Fibroblast of lung (primary cell): ENCODE results near the gene NFATC4. TPM values are rescaled to one million over a fixed set of nuclear protein-coding genes. Genes with fewer than 3 reads are reported as not detected.

Experiments
- DNase-seq, 2 donors: peaks; one replicate each; pipeline versions ENCODE4 v3.0.0 to v3.0.0-alpha.2; 2010; ENCODE audit warnings: low read depth in 2 of 2
- H2AFZ ChIP-seq: 2 replicates; pipeline ENCODE4 v1.5.1; 2012; ENCODE audit warnings: low read length, control low read depth, inconsistent platforms
- H3K27ac ChIP-seq: 2 replicates; pipeline ENCODE4 v1.5.1; 2011; ENCODE audit warnings: low read length, control low read depth; ENCODE audit not compliant: insufficient read depth
- H3K27me3 ChIP-seq: 2 replicates; pipeline ENCODE4 v1.5.1; 2011; ENCODE audit warnings: mild to moderate bottlenecking, low read length; ENCODE audit not compliant: control insufficient read depth, insufficient read depth
- H3K36me3 ChIP-seq: 2 replicates; pipeline ENCODE4 v1.5.1; 2011; ENCODE audit warnings: low read length; ENCODE audit not compliant: control insufficient read depth, insufficient read depth
- H3K4me1 ChIP-seq: 2 replicates; pipeline ENCODE4 v1.5.1; 2011; ENCODE audit warnings: low read length; ENCODE audit not compliant: control insufficient read depth, insufficient read depth; ENCODE audit errors: extremely low read depth
- H3K4me2 ChIP-seq: 2 replicates; pipeline ENCODE4 v1.5.1; 2011; ENCODE audit warnings: low read length, control low read depth; ENCODE audit not compliant: insufficient read depth; ENCODE audit errors: extremely low read depth
- H3K4me3 ChIP-seq, 4 experiments: fragments of 200-600 bp in 1 of 4; sonication (generic) in 1 of 4; replicated peaks in 1 of 4; 2 replicates each; pipeline ENCODE4 v1.5.1; 2011 to 2016; ENCODE audit warnings: low read length in 4 of 4, low read depth in 3 of 4, mild to moderate bottlenecking in 3 of 4, control low read depth in 2 of 4, inconsistent platforms in 1 of 4, mixed read lengths in 1 of 4; ENCODE audit not compliant: insufficient read depth in 1 of 4; ENCODE audit errors: control extremely low read depth in 1 of 4
- H3K79me2 ChIP-seq: 2 replicates; pipeline ENCODE4 v1.5.1; 2012; ENCODE audit warnings: mild to moderate bottlenecking, low read length, inconsistent platforms; ENCODE audit not compliant: control insufficient read depth, insufficient read depth
- H3K9ac ChIP-seq: 2 replicates; pipeline ENCODE4 v1.5.1; 2011; ENCODE audit warnings: mild to moderate bottlenecking, low read length, control low read depth; ENCODE audit not compliant: insufficient read depth
- H3K9me3 ChIP-seq: 2 replicates; pipeline ENCODE4 v1.5.1; 2012; ENCODE audit warnings: low read depth, low read length; ENCODE audit not compliant: control insufficient read depth, insufficient read depth
- H4K20me1 ChIP-seq: 2 replicates; pipeline ENCODE4 v1.5.1; 2011; ENCODE audit warnings: low read length; ENCODE audit not compliant: control insufficient read depth, insufficient read depth; ENCODE audit errors: extremely low read depth
- EZH2 ChIP-seq: IDR thresholded peaks from 2 replicates; pipeline ENCODE4 v1.5.1; 2012; ENCODE audit warnings: low read length, control low read depth, mild to moderate bottlenecking; ENCODE audit errors: missing control alignments
- polyA plus RNA-seq, 2 donors: library from polyadenylated mRNA; depleted of rRNA in 1 of 2; stranded (reverse) in 1 of 2; unstranded in 1 of 2; fragments of >200 nt; gene quantifications; 2 replicates each; pipeline ENCODE4 v1.2.1, GENCODE V29; 2011 to 2012; ENCODE audit warnings: missing spikeins in 1 of 2
- total RNA-seq: library from RNA; depleted of rRNA; stranded (reverse); fragments of >200 nt; gene quantifications from 2 replicates; pipeline ENCODE4 v1.2.1, GENCODE V29; 2014
- TF ChIP-seq, protein P1 (sequence below), 2 donors: IDR thresholded peaks in 1 of 2; conservative IDR thresholded peaks in 1 of 2; 1 replicate in 1 of 2; 2 replicates in 1 of 2; pipeline ENCODE4 v1.5.1; 2011 to 2012; ENCODE audit warnings: low read length in 2 of 2, control low read depth in 1 of 2, inconsistent platforms in 1 of 2, low read depth in 1 of 2, mild to moderate bottlenecking in 1 of 2

NFATC4 gene
- total and polyA plus RNA-seq, 2 donors (not counting 1 experiment from before 2014, with no cell fraction given), result 27.1 to 59.9 TPM

DNA sequence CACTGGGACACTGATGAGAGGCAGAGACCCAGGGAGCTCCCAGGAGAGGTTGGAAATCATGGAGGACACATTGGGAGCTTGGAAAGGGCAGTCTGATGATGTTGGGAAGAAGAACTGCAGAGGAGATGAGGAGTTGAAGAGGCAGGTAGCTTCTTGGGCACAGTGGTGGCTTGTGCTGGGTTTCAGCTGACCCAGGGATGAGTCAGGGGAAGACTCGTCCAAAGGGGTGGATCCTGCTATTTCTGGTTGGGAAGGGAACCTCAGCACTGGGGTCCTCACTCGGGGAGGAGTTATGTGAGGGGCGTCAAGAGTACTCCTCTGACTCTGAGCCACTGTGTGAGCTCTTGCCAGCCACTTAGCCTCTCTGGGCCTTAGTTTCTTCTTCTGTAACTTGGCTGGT is 44.6 kb upstream of the NFATC4 start:
- H3K9me3 ChIP-seq, result no peaks in the 10 kb centered on the region
- no peak for DNase-seq
- H3K9ac ChIP-seq, result no peak overlapping the region
- no peaks in the 10 kb centered on the region for H3K79me2 ChIP-seq
- no peaks in the 10 kb centered on the region for H3K4me1 ChIP-seq
- no peaks in the 10 kb centered on the region for H4K20me1 ChIP-seq
- no peak overlapping the region for H3K4me2 ChIP-seq
- peaks cover 27% of the 10 kb centered on the region for H3K27me3 ChIP-seq
- H2AFZ ChIP-seq, result no peak overlapping the region
- H3K4me3 ChIP-seq, result no peak overlapping the region
- no peak overlapping the region for H3K27ac ChIP-seq
- TF ChIP-seq EZH2, result no peak
- TF ChIP-seq, protein P1, sequence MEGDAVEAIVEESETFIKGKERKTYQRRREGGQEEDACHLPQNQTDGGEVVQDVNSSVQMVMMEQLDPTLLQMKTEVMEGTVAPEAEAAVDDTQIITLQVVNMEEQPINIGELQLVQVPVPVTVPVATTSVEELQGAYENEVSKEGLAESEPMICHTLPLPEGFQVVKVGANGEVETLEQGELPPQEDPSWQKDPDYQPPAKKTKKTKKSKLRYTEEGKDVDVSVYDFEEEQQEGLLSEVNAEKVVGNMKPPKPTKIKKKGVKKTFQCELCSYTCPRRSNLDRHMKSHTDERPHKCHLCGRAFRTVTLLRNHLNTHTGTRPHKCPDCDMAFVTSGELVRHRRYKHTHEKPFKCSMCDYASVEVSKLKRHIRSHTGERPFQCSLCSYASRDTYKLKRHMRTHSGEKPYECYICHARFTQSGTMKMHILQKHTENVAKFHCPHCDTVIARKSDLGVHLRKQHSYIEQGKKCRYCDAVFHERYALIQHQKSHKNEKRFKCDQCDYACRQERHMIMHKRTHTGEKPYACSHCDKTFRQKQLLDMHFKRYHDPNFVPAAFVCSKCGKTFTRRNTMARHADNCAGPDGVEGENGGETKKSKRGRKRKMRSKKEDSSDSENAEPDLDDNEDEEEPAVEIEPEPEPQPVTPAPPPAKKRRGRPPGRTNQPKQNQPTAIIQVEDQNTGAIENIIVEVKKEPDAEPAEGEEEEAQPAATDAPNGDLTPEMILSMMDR (conservative IDR thresholded peaks at IDR 0.05 in 1 of 2, IDR thresholded peaks at IDR 0.05 in 1 of 2; ENCODE audit: low read depth in 1 of 2, low read length in 2 of 2), result no peak
- no peaks in the 10 kb centered on the region for H3K36me3 ChIP-seq

DNA sequence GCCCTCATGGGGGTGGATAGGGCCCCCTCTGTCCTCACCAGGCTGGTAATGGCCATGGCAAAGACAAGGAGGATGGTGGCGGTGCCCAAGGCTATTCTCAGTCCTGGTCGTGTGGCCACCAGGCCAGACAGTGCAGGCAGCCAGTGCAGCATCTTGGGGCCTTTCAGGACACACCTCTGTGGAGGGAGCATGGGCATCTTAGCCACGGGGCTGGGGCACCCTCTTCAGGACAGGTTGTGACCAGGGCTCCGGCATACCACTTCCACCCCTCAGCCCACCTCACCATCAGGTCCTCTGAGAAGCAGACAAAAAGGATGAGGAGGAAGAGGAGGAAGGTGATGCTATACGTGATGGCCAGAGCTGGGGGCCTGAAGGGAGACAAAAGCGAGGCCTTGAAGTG is 44.0 kb upstream of the NFATC4 start:
- no peaks in the 10 kb centered on the region for H3K79me2 ChIP-seq
- TF ChIP-seq, protein P1 (conservative IDR thresholded peaks at IDR 0.05 in 1 of 2, IDR thresholded peaks at IDR 0.05 in 1 of 2; ENCODE audit: low read depth in 1 of 2, low read length in 2 of 2), result no peak
- no peak for TF ChIP-seq EZH2
- H3K9ac ChIP-seq, result no peak overlapping the region
- H3K4me3 ChIP-seq, result no peak overlapping the region
- H3K4me2 ChIP-seq, result no peak overlapping the region
- H3K27me3 ChIP-seq, result peaks cover 21% of the 10 kb centered on the region
- H4K20me1 ChIP-seq, result no peaks in the 10 kb centered on the region
- no peak overlapping the region for H2AFZ ChIP-seq
- H3K36me3 ChIP-seq, result no peaks in the 10 kb centered on the region
- H3K27ac ChIP-seq, result no peak overlapping the region
- no peaks in the 10 kb centered on the region for H3K4me1 ChIP-seq
- no peak for DNase-seq
- H3K9me3 ChIP-seq, result no peaks in the 10 kb centered on the region

- TF ChIP-seq, protein P1 (conservative IDR thresholded peaks at IDR 0.05 in 1 of 2, IDR thresholded peaks at IDR 0.05 in 1 of 2; ENCODE audit: low read depth in 1 of 2, low read length in 2 of 2), result no peak
- no peak for TF ChIP-seq EZH2
- H3K36me3 ChIP-seq, result no peaks in the 10 kb centered on the region
- DNase-seq, result no peak
- H2AFZ ChIP-seq, result no peak overlapping the region
- H3K79me2 ChIP-seq, result no peaks in the 10 kb centered on the region
- no peak overlapping the region for H3K4me2 ChIP-seq
- H3K9ac ChIP-seq, result no peak overlapping the region
- no peaks in the 10 kb centered on the region for H3K9me3 ChIP-seq
- peaks cover 15% of the 10 kb centered on the region for H3K27me3 ChIP-seq
- H3K4me1 ChIP-seq, result no peaks in the 10 kb centered on the region
- H3K4me3 ChIP-seq, result no peak overlapping the region
- no peaks in the 10 kb centered on the region for H4K20me1 ChIP-seq
- no peak overlapping the region for H3K27ac ChIP-seq
Observed at GRCh38 chr14:24325041-24325530, 42.9 kb upstream of the NFATC4 start.
